Measurements from ENCODE around the gene ERC1. TPM values are rescaled to one million over a fixed set of nuclear protein-coding genes. Genes with fewer than 3 reads are reported as not detected.

ERC1 gene
- total RNA-seq, 1 donor from 2014 or later = 82.2 TPM

GRCh38 chr12:1523558-1524050 lies 532.6 kb downstream of the ERC1 start:
- TF ChIP-seq, protein P1, sequence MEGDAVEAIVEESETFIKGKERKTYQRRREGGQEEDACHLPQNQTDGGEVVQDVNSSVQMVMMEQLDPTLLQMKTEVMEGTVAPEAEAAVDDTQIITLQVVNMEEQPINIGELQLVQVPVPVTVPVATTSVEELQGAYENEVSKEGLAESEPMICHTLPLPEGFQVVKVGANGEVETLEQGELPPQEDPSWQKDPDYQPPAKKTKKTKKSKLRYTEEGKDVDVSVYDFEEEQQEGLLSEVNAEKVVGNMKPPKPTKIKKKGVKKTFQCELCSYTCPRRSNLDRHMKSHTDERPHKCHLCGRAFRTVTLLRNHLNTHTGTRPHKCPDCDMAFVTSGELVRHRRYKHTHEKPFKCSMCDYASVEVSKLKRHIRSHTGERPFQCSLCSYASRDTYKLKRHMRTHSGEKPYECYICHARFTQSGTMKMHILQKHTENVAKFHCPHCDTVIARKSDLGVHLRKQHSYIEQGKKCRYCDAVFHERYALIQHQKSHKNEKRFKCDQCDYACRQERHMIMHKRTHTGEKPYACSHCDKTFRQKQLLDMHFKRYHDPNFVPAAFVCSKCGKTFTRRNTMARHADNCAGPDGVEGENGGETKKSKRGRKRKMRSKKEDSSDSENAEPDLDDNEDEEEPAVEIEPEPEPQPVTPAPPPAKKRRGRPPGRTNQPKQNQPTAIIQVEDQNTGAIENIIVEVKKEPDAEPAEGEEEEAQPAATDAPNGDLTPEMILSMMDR (IDR thresholded peaks at IDR 0.05; ENCODE audit: partially characterized antibody, unreplicated experiment) = no peak
- peaks cover 3% of the 10 kb centered on the region for H3K4me1 Mint-ChIP-seq (ENCODE audit: low read depth, unreplicated experiment)
- H3K27me3 Mint-ChIP-seq (ENCODE audit: unreplicated experiment) = peaks cover 5% of the 10 kb centered on the region
- H3K36me3 Mint-ChIP-seq (ENCODE audit: unreplicated experiment) = no peaks in the 10 kb centered on the region
- H3K4me3 Mint-ChIP-seq (ENCODE audit: unreplicated experiment) = no peak overlapping the region
- DNase-seq = no peak
- H3K9me3 Mint-ChIP-seq (ENCODE audit: unreplicated experiment) = peaks cover 4% of the 10 kb centered on the region
- no peak overlapping the region for H3K27ac Mint-ChIP-seq (ENCODE audit: unreplicated experiment)

DNA sequence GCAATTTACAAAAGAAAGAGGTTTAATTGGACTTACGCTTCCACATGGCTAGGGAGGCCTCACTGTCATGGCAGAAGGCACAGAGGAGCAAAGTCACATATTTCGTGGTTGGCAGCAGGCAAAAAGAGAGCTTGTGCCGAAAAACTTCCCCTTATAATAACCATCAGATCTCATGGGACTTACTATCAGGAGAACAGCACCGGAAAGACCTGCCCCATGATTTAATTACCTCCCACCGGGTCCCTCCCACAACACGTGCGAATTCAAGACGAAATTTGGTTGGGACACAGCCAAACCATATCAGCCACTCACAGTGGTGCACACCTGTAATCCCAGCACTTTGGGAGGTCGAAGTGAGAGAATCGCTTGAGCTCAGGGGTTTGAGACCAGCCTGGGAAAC lies 534.8 kb downstream of the ERC1 start:
- H3K27me3 Mint-ChIP-seq (ENCODE audit: unreplicated experiment) = peaks cover 9% of the 10 kb centered on the region
- TF ChIP-seq, protein P1 (IDR thresholded peaks at IDR 0.05; ENCODE audit: partially characterized antibody, unreplicated experiment) = no peak
- no peak for DNase-seq
- H3K9me3 Mint-ChIP-seq (ENCODE audit: unreplicated experiment) = peaks cover 9% of the 10 kb centered on the region
- H3K4me1 Mint-ChIP-seq (ENCODE audit: low read depth, unreplicated experiment) = no peaks in the 10 kb centered on the region
- no peak overlapping the region for H3K4me3 Mint-ChIP-seq (ENCODE audit: unreplicated experiment)
- no peak overlapping the region for H3K27ac Mint-ChIP-seq (ENCODE audit: unreplicated experiment)
- H3K36me3 Mint-ChIP-seq (ENCODE audit: unreplicated experiment) = no peaks in the 10 kb centered on the region

DNA sequence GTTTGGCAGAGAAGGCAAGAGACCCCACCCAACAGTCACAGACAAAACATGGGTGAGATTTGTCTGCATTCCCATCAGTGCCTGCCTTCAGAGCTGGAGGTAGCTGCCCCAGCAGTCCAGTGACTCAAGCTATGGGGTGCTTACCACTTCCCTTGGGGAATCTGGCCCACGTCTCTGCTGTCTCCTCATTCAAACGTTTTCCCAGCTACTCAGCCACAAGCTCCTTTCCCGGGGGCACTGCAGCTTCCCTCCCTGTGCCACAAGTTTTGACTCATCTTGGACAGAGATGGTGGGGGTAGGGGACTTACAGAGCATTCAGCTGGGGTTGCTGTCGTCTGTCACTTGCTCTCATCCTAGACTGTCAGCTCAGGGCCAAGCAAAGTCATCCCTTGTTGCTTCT lies 536.8 kb downstream of the ERC1 start:
- Mint-ChIP-seq H3K4me1 (ENCODE audit: low read depth, unreplicated experiment) (peaks cover 6% of the 10 kb centered on the region), H3K27ac (ENCODE audit: unreplicated experiment) (no peak overlapping the region), H3K36me3 (ENCODE audit: unreplicated experiment) (no peaks in the 10 kb centered on the region), H3K9me3 (ENCODE audit: unreplicated experiment) (peaks cover 11% of the 10 kb centered on the region), H3K4me3 (ENCODE audit: unreplicated experiment) (no peak overlapping the region), H3K27me3 (ENCODE audit: unreplicated experiment) (peaks cover 15% of the 10 kb centered on the region)
- TF ChIP-seq, protein P1 (IDR thresholded peaks at IDR 0.05; ENCODE audit: partially characterized antibody, unreplicated experiment) = no peak
- no peak for DNase-seq

GRCh38 chr12:1528791-1529190 lies 537.8 kb downstream of the ERC1 start:
- H3K36me3 Mint-ChIP-seq (ENCODE audit: unreplicated experiment) = no peaks in the 10 kb centered on the region
- peaks cover 15% of the 10 kb centered on the region for H3K9me3 Mint-ChIP-seq (ENCODE audit: unreplicated experiment)
- peaks cover 19% of the 10 kb centered on the region for H3K27me3 Mint-ChIP-seq (ENCODE audit: unreplicated experiment)
- no peak overlapping the region for H3K4me3 Mint-ChIP-seq (ENCODE audit: unreplicated experiment)
- TF ChIP-seq, protein P1 (IDR thresholded peaks at IDR 0.05; ENCODE audit: partially characterized antibody, unreplicated experiment) = no peak
- peaks cover 14% of the 10 kb centered on the region for H3K4me1 Mint-ChIP-seq (ENCODE audit: low read depth, unreplicated experiment)
- no peak overlapping the region for H3K27ac Mint-ChIP-seq (ENCODE audit: unreplicated experiment)
- no peak for DNase-seq

GRCh38 chr12:1529228-1529861 lies 538.3 kb downstream of the ERC1 start:
- Mint-ChIP-seq H3K27me3 (ENCODE audit: unreplicated experiment) (peaks cover 21% of the 10 kb centered on the region), H3K4me1 (ENCODE audit: low read depth, unreplicated experiment) (peaks cover 16% of the 10 kb centered on the region), H3K27ac (ENCODE audit: unreplicated experiment) (no peak overlapping the region), H3K9me3 (ENCODE audit: unreplicated experiment) (peaks cover 15% of the 10 kb centered on the region), H3K4me3 (ENCODE audit: unreplicated experiment) (peak overlapping the region; percentile 84), H3K36me3 (ENCODE audit: unreplicated experiment) (no peaks in the 10 kb centered on the region)
- TF ChIP-seq, protein P1 (IDR thresholded peaks at IDR 0.05; ENCODE audit: partially characterized antibody, unreplicated experiment) = no peak
- DNase-seq = no peak

All from glutamatergic neuron (in vitro differentiated cells).